NCI-H2081 treated with DMSO at 0.1 percent for 48 hours (cell line): ENCODE measurements around the gene GNAQ.
"Not testable (repeated sequence)": the region's sequence is repeated elsewhere in the genome, so short reads cannot be mapped to it uniquely, and the experiment has no call there.

Experiments used
- DNase-seq: peaks from one replicate; lab custom pipeline; 2025; lab: John Stamatoyannopoulos, UW

GNAQ gene

DNA sequence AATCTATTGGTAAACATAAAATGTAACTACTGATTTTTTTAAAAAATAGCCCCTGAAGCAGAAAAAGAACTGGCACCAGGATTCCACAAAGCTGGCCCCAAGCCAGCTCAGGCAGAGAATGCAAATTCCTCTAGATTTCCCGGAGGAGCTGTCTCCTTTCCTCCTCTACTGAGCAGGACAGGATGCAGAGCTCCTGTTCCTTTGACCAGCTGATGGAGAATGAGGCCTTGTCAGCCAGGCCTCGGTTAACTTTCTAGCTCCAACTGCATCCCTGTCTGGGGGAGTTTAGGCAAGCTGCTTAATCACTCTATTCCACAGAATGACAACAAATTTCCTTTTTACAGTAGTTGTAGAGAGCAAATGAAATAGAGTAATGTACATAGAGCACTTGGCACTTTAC, 155.5 kb downstream of the GNAQ start:
- DNase-seq = no peak

DNA sequence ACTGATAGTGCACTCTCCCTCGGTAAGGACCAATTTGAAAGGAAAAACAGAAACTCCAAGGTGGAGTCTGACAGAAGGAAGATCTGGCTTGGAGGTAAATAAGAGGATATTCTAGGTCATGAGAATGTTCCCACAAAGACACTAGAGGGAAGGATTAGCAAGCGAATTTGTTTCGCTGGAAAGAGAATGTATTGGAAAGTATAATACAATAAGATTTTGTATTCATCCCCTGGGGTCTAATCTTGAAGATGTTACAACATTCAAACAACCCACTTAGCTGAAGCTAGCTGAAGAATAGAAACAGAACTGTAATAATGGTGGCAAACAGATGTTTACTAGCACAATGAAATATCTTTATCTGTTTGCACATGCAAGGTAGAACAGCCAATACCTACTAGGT, 158.7 kb downstream of the GNAQ start:
- DNase-seq = no peak

DNA sequence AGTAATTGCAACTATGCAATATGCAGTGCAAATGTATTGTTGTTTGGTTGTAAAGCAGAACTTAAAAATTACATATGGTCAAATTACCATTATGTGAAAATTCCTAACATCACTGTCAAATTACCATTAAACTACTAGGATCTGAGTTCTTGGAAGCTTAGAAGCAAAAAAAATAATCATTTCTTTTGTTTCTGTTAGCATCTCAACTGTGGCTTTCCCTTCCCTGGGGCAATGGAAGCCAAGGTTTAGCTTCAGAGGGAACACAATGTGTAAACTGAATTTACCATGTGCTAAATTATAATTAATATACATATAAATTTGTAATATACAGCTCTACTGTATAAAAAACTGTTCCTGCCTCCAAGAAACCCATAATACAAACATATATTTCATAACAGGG, 159.4 kb downstream of the GNAQ start:
- DNase-seq = no peak

DNA sequence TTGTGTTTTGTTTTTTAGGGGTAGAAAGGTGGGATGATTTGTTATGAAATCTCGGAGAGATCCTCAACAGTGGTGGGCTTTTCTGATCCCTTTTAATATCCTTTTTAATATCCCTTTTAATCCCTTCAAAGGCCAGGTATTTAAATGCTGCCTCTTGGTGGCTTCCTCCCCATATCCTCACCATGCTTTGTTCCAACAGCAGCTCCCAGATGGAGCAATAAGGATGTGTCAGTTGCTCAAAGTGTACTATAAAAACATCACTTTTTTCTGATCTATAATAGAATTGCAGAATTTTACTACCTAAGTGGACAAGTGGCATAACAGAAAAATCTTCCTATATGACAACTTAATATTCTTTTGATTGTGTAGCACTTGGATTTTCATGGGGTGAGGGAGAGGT, 160.1 kb downstream of the GNAQ start:
- DNase-seq = no peak

DNA sequence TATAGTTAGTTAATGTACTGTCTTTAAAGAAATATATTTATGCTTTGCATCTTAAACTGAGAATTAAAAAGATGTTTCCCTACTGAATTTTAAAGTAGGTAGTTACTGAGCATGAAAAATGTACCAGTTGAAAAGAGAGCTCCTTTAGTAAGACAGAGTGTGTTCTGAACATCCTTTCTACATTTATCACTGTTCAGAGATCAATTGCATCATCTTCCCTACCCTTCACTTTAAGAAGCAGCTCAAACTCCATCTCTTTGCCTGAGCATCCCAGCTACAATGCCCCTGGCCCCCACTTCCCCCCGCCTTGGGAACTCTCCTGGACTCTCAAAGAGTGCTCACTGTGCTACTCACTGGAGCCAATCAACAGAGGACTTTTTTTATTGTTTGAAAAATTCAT, 164.7 kb downstream of the GNAQ start:
- DNase-seq = no peak

DNA sequence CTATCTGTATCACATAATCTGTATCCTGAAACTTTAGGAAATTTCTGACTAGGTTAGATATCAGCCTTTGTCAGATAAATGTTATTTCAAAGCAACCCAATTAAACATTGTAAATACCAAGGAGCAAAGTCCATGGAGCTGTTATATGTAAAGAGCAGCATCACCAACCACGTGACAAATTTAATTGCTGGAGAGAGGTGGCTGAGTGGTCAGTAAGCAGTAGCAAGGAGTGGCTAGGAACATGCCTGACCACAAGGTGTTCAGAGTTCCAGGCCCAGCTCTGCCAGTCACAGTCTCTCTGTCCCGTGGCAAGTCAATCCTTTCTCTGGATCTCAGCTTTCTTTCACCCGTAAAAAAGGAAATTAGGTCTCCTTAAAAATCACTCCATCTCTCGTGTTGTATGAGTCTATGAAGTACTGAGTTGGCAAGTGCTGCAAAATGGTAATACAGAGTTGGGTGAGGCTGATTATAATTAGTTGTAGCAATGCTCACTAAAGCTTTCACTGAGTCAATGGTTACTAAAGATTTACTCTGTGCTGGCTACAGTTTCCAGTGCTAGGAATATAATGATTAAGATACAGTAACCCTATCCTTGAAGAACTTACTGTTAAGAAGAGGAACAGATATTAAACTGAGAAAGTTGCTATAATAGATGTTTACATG, 166.1 kb downstream of the GNAQ start:
- DNase-seq = no peak

DNA sequence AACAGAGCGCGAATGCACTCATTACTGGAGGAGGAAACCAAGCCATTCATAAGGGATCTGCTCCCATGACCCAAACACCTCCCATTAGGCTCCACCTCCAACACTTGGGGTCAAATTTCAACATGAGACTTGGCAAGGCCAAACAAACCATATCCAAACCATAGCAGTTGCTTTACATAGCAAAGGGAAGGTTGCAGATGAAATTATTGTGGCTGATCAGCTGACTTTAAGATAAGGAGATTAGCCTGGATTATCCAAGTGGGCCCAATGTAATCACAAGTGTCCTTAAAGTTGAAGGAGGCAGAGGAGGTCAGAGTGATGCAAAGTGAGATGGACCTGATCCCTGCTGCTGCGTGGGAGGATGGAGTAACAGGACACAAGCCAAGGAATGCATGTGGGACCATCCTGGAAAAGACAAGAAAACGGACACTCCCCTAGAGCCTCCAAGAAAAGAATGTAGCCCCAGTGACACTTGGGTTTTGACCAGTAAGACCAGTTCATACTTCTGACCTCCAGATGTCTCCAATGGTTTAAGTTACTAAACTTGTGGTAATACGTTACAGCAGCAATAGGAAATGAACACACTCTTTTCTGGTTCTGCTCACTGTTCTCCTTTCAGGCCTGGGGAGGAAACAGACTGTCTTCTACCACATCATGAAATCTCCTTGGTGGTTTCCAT, 167.3 kb downstream of the GNAQ start:
- no peak for DNase-seq

DNA sequence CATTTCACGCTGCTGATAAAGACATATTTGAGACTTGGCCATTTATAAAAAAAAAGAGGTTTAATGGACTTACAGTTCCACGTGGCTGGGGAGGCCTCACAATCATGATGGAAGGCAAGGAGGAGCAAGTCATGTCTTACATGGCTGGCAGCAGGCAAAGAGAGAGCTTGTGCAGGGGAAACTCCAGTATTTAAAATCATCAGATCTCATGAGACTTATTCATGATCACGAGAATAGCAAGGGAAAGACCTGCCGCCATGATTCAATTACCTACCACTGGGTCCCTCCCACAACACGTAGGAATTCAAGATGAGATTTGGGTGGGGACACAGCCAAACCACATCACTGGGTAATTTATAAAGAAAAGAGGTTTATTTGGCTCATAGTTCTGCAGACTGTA, 168.0 kb downstream of the GNAQ start:
- not testable (repeated sequence) for DNase-seq

DNA sequence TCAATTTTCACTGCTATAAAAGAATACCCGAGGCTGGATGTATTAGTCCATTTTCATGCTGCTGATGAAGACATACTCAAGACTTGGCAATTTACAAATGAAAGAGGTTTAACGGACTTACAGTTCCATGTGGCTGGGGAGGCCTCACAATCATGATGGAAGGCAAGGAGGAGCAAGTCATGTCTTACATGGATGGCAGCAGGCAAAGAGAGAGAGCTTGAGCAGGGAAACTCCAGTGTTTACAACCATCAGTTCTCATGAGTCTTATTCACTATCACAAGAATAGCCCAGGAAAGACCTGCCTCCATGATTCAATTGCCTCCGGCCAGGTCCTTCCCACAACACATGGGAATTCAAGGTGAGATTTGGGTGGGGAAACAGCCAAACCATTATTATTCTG, 170.7 kb downstream of the GNAQ start:
- not testable (repeated sequence) for DNase-seq

DNA sequence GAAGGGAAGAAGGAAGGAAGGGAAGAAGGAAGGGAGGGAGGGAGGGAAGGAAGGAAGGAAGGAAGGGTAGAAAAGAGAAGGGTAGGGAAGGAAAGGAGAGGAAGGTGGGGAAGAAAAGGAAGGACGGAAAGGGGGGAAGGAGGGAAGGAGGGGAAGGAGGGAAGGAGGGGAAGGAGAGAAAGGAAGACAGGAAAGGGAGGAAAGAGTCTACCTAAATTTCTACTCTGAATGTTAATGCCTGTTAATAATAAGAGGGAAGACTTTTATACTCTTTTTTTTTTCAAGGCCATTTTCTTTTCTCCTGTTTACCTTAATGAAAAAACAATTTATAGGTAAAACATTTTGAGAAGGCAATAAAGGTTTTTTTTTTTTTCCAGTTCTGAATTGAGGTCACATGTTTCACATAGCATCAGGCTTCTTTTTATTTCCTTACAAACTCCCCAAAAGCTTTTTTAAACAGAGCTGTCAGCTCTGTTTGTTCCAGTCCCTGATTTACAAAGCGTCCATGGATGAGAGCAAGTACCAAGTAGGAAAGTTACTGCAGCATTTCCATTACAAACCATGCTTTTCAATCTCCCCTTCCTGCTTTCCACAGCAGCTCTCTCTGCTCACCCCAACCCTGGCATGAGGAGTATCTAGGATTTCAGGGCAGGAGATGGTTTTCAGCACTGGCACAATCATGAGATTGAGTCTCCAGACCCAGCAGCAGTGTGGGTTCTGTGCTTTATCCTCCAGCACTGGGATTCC, 173.9 kb downstream of the GNAQ start:
- DNase-seq = no peak

DNA sequence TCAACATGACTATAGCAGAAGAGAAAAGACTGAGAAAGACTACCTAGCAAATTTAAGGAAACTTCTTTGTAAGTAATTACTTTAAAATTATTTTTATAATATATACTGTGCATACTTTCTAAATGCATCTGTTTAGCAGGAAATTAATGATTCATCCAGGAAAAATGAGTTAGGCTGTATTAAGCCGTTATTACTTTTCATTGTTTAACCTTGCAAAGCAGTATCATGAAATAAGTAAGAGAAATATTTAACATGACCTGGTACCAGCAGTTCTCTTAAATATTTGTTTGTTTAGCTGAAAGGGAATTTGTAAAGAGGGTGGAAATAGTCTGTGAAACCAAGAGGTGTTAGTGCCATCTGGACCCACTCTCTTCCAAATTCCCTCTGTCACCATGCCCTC, 175.0 kb downstream of the GNAQ start:
- no peak for DNase-seq

DNA sequence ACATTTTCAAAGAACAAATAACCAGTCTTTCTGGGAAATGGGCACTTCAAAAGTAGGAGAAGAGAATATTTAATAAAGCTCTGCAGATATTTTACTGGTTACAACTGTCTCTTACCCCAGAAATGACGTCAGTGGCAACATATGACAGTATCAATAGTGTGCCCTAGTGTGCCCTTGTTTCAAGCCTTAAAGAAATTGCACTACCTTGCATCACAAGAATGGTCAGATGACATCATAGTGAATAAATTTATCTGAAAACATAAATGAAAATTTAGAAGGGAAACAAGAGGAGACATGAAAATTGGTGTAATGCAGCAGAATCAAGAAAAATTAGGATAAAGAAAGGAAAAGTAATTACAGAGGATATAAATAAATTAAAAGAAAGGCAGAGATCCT, 176.7 kb downstream of the GNAQ start:
- no peak for DNase-seq

DNA sequence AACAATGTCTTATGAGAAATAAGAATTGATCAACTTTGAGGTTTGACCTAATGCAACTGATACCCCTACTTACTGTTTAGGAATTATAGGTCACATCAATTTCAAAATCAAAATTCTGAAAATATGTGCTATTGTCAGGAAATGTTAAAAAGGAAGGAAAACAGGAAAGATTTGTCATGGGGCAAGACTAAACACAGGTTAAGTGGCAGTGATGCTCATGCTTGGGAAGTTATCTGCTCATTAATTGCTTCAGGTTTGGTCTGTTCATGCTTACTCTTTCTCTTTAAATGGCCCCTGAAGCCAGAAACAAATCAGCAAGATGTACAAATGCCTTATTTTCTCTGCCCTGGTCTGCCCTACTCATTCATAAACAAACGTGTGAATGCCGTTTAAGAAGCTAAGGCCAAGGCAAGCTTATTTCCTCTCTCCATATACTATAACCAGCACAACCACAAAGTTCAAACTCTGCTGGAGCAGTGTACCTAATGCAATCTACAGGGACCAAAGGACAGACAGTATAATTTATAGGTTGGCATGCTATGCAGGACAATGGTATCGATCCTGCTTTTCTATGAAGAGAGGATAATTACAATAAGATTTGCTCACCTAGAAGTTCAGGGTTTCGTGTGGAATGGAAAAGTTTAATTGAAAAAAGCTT, 177.2 kb downstream of the GNAQ start:
- no peak for DNase-seq

DNA sequence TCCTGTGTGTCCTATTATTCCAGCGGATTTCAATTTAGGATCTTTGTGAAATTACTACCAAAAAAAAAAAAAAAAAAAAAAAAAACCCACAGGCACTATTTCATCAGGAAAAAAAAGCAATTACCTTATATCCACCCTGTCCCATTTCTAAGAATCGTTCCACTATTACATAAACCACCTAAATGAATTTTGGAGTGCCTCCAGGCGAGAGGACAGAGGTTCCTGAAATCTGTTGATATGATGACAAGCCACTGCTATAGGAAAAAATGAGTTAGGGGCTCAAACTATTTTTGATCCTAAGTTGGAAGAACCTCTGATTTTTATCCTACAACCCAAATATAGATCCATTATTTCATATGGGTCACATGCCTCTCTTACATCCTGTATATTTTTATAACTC, 177.9 kb downstream of the GNAQ start:
- no peak for DNase-seq

DNA sequence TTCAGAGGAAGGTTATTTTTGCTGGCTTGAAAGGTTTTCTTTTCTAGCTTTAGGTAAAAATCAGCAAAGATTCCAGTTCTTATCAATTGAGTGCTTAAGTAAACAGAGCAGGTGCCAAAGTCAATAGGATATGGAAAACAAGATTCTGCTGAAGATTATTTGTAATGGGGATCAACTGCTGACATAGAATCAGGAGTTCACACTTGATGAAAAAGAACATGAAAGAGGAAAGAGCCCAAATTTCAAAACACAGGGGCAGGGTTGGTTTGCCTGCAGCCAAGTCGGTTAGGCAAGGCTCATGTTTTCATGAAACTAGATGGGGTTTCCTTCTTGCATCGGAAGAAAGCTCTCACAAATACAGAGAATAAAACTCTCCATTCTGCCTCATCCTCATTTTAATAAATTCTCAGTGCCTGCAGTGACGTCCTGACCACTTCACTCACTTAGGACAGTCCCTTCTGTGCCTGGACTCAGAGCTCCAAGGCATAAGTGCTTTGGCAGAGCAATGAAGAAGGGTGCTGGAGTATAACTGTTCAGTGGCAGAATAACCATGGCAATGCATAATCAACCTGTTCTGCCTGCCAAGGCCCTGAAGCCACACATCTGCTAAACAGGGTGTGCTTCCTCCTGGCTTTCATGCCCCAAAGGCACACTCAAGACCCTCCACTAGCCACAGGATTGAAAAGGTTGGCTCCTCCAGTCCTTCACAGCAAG, 179.6 kb downstream of the GNAQ start:
- DNase-seq = no peak

DNA sequence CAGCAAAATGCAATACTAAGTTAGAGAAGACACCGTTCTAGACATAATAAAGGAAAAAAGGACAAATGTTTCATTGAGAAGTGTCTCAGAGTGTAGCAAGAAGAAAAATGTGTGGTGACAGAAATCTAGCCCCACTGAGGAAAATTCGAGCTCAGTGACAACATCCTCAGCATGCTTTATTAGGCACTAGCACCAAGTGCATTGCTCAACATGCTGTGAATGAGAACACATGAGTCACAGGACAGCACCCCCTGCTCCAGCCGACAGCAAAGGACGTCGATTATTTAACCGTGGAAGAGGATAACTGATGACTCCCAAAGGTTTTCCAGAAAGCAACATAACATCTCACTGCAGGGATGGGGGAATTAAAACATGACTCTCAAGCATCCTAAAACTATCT, 182.7 kb downstream of the GNAQ start:
- no peak for DNase-seq

DNA sequence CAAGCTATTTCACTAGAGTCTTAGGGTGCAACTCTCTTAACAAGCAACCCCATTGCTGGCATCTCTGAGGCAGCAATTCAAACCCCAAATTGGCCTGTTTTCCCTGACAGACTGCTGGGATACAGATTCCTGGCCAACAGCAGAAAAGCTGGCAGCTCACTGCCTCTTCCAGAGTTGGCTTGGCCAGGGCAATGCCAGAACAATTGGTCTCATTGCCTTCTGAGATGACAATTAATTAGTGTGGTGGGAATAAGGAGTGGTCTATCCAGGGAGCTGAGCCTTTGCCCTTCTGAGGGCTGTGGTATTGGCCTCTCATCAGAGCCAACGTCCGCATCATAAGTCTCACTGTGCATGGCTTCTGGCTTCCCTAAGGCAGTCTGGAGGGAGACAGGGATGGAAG, 183.2 kb downstream of the GNAQ start:
- DNase-seq = no peak

DNA sequence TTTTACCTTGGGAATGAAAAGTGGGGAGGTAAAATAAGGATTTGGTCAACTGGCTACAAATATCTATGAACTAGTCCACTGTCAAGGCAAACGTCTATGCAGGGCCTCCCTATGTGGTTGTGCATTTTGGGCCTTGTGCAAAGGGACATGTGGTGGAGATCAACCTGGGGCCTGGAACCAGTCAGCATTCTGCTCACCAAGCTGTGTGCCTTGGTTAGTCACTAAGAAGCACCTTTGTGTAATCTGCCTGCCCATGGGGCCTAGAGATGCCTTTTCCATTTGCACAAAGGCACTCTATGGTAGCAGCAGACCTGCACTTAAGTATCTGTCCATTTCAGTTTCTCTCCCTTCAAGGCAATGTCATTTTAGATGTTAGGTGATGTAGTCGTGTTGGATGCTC, 184.0 kb downstream of the GNAQ start:
- no peak for DNase-seq

DNA sequence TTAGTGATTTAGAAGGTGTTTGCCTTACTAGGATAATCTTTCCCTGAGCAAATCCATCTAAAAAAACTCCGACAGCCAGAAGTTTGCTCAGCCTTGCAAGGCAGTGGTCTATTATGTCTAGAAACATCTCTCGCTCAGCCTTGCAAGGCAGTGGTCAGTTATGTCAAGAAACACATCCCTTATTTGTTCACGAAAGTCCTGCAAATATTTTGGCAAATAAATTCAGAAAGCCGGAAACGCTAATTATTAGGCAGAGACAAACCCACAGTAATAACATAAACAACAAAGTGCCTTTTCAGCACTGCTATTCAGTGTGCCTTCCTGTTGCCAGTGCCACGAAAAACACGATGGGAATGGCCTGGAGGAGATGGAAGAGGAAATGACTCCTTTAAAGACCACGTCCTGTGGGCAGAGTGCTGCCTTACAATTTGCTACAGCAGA, 184.5 kb downstream of the GNAQ start:
- DNase-seq = no peak

DNA sequence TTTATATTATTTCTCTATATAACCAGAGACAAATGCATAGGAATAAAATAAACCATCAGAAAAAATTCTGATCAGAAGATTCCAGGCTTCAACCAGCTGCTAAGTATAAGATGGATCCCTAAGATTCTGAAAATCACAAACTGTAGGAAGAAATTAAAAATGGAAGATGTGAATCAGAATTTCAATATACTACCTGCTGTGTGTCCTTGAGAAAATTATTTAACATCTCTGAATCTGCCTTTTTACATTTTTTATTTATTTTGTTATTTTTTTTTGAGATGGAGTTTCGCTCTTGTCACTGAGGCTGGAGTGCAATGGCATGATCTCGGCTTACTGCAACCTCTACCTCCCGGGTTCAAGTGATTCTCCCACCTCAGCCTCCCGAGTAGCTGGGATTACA, 187.2 kb downstream of the GNAQ start:
- DNase-seq = no peak

DNA sequence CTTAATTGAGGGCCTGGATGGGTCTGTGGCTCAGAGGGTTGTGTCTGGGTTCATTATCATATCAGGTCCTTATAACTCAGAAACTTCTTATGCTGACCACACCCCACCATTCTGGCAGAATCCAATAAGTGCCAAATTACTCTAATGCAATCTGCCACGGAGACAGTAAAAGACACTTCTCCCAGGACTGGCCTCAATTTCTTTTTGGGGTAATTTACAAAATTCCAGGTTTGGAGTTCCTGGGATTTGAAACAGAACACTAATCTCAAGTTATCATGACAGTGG, 187.8 kb downstream of the GNAQ start:
- DNase-seq = no peak

DNA sequence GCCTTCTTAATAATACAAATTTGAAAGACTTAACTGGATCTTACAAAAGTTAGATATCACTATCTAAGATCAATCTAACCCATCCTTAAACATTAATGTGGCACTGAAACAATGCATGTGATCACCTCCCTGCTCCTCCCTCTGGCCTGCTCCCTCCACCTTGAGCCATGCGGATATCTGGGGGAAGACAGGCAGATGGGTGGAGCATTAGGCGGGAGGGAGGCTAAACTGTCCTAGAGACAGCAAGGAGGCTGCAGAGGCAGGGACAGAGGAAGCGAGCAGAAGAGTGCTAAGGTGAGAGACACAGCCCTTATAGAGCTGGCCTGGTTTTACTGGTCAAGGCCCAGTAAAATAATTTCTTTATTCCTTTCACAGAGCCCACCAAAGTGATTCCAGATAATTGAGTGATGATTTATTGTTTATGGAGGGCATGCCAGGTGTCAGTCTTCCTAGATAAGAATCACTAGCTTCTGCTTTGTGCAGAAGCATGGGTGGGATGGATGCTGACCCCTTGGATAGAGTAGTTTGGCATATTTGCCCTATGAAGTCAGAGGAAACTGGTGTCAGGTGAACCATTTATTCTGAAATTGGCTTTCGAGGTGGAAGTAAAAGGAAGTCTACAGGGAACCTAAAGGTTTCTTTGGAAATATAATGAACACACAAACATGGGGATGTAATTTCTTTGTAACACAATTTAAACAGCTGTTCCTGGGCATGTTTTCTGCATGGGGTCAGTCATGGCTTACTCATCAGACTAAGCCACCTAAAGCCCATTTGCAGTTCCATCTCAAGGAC, 188.3 kb downstream of the GNAQ start:
- DNase-seq = no peak
